ENCODE measurements around the gene GALNT13.

The GALNT13 gene

GRCh38 chr2:154343282-154343681, 471.6 kb downstream of the GALNT13 start:
- TF ChIP-seq Cebpa-rat (IDR thresholded peaks at IDR 0.05): no peak
- H3K27me3 ChIP-seq: no peaks in the 10 kb centered on the region
- no peaks in the 10 kb centered on the region for H4K20me1 ChIP-seq

GRCh38 chr2:154350911-154351310, 479.2 kb downstream of the GALNT13 start:
- Histone ChIP-seq H3K4me2 (no peak overlapping the region), H4K20me1 (no peaks in the 10 kb centered on the region), H3K9me3 (replicated peaks in 1 of 11) (no peaks in the 10 kb centered on the region), H3K36me3 (no peaks in the 10 kb centered on the region), H3K27me3 (no peaks in the 10 kb centered on the region), H3K4me1 (no peaks in the 10 kb centered on the region), H3K27ac (no peak overlapping the region), H3K4me3 (no peak overlapping the region), H3K9ac (no peak overlapping the region)
- no peak for TF ChIP-seq Cebpa-rat (IDR thresholded peaks at IDR 0.05)

More at GRCh38 chr2:154343282-154343681, 471.6 kb downstream of the GALNT13 start:
- H3K9me3 ChIP-seq (replicated peaks in 1 of 11): no peaks in the 10 kb centered on the region
- H3K4me1 ChIP-seq: no peaks in the 10 kb centered on the region
- no peak overlapping the region for H3K27ac ChIP-seq
- no peaks in the 10 kb centered on the region for H3K36me3 ChIP-seq
- no peak overlapping the region for H3K4me3 ChIP-seq
- H3K9ac ChIP-seq: no peak overlapping the region
- no peak overlapping the region for H3K4me2 ChIP-seq

- Histone ChIP-seq H3K9me3 (replicated peaks in 1 of 11) (no peaks in the 10 kb centered on the region), H3K27me3 (no peaks in the 10 kb centered on the region), H3K27ac (no peak overlapping the region), H3K9ac (no peak overlapping the region), H4K20me1 (no peaks in the 10 kb centered on the region), H3K4me3 (no peak overlapping the region), H3K4me1 (no peaks in the 10 kb centered on the region), H3K36me3 (no peaks in the 10 kb centered on the region), H3K4me2 (no peak overlapping the region)
- no peak for TF ChIP-seq Cebpa-rat (IDR thresholded peaks at IDR 0.05)
These were observed 489.6 kb downstream of the GALNT13 start for GRCh38 chr2:154361276-154361675.

- H3K4me2 ChIP-seq: no peak overlapping the region
- no peak overlapping the region for H3K9ac ChIP-seq
- H3K27ac ChIP-seq: no peak overlapping the region
- no peaks in the 10 kb centered on the region for H3K4me1 ChIP-seq
- no peak for TF ChIP-seq Cebpa-rat (IDR thresholded peaks at IDR 0.05)
- H3K4me3 ChIP-seq: no peak overlapping the region
- no peaks in the 10 kb centered on the region for H4K20me1 ChIP-seq
- H3K9me3 ChIP-seq (replicated peaks in 1 of 11): no peaks in the 10 kb centered on the region
- H3K27me3 ChIP-seq: no peaks in the 10 kb centered on the region
- no peaks in the 10 kb centered on the region for H3K36me3 ChIP-seq
These were observed 496.4 kb downstream of the GALNT13 start for GRCh38 chr2:154368153-154368552.

GRCh38 chr2:154370873-154371272, 499.2 kb downstream of the GALNT13 start:
- Histone ChIP-seq H3K27ac (no peak overlapping the region), H3K4me2 (no peak overlapping the region)
- TF ChIP-seq Cebpa-rat (IDR thresholded peaks at IDR 0.05): no peak

GRCh38 chr2:154374416-154374815, 502.7 kb downstream of the GALNT13 start:
- no peak for TF ChIP-seq Cebpa-rat (IDR thresholded peaks at IDR 0.05)
- Histone ChIP-seq H3K4me1 (no peaks in the 10 kb centered on the region), H4K20me1 (no peaks in the 10 kb centered on the region), H3K9me3 (replicated peaks in 1 of 11) (no peaks in the 10 kb centered on the region), H3K4me2 (no peak overlapping the region), H3K4me3 (no peak overlapping the region), H3K36me3 (no peaks in the 10 kb centered on the region), H3K27ac (no peak overlapping the region), H3K27me3 (no peaks in the 10 kb centered on the region), H3K9ac (no peak overlapping the region)

More at GRCh38 chr2:154370873-154371272, 499.2 kb downstream of the GALNT13 start:
- H3K9ac ChIP-seq: no peak overlapping the region
- no peaks in the 10 kb centered on the region for H3K36me3 ChIP-seq
- no peaks in the 10 kb centered on the region for H3K4me1 ChIP-seq
- H3K27me3 ChIP-seq: no peaks in the 10 kb centered on the region
- no peaks in the 10 kb centered on the region for H3K9me3 ChIP-seq (replicated peaks in 1 of 11)
- no peaks in the 10 kb centered on the region for H4K20me1 ChIP-seq
- H3K4me3 ChIP-seq: no peak overlapping the region

GRCh38 chr2:154375579-154375931, 503.8 kb downstream of the GALNT13 start:
- H3K9me3 ChIP-seq (replicated peaks in 1 of 11): no peaks in the 10 kb centered on the region
- no peak overlapping the region for H3K4me3 ChIP-seq
- no peak for TF ChIP-seq Cebpa-rat (IDR thresholded peaks at IDR 0.05)
- H3K9ac ChIP-seq: no peak overlapping the region
- no peak overlapping the region for H3K27ac ChIP-seq
- no peaks in the 10 kb centered on the region for H4K20me1 ChIP-seq
- H3K27me3 ChIP-seq: no peaks in the 10 kb centered on the region
- H3K36me3 ChIP-seq: no peaks in the 10 kb centered on the region
- H3K4me1 ChIP-seq: no peaks in the 10 kb centered on the region
- H3K4me2 ChIP-seq: no peak overlapping the region

- no peak for TF ChIP-seq Cebpa-rat (IDR thresholded peaks at IDR 0.05)
- no peak overlapping the region for H3K4me2 ChIP-seq
These were observed 510.4 kb downstream of the GALNT13 start for GRCh38 chr2:154381931-154382794.

GRCh38 chr2:154386186-154386585, 514.5 kb downstream of the GALNT13 start:
- no peaks in the 10 kb centered on the region for H3K36me3 ChIP-seq
- TF ChIP-seq Cebpa-rat (IDR thresholded peaks at IDR 0.05): no peak
- no peaks in the 10 kb centered on the region for H3K27me3 ChIP-seq
- H3K4me2 ChIP-seq: peak overlapping the region in 9 of 11 experiments; percentile 9 to 49 (median 16); a peak in 8 of 22 replicates
- H3K4me1 ChIP-seq: peaks cover 7 to 11% (median 9%) of the 10 kb centered on the region in 10 experiments; a peak in 17 of 20 replicates
- no peaks in the 10 kb centered on the region for H4K20me1 ChIP-seq
- H3K4me3 ChIP-seq: no peak overlapping the region
- peaks cover 13 to 33% (median 25%) of the 10 kb centered on the region in 11 experiments; a peak in 21 of 22 replicates for H3K9me3 ChIP-seq (replicated peaks in 1 of 11)
- H3K27ac ChIP-seq: no peak overlapping the region
- H3K9ac ChIP-seq: no peak overlapping the region

More at GRCh38 chr2:154381931-154382794, 510.4 kb downstream of the GALNT13 start:
- H3K27ac ChIP-seq: no peak overlapping the region
- H3K27me3 ChIP-seq: no peaks in the 10 kb centered on the region
- no peak overlapping the region for H3K4me3 ChIP-seq
- H3K36me3 ChIP-seq: no peaks in the 10 kb centered on the region
- H3K9me3 ChIP-seq (replicated peaks in 1 of 11): no peaks in the 10 kb centered on the region
- H3K4me1 ChIP-seq: peaks cover 7 to 11% (median 9%) of the 10 kb centered on the region in 10 experiments; a peak in 17 of 20 replicates
- no peak overlapping the region for H3K9ac ChIP-seq
- no peaks in the 10 kb centered on the region for H4K20me1 ChIP-seq

GRCh38 chr2:154391051-154391450, 519.3 kb downstream of the GALNT13 start:
- no peak overlapping the region for H3K4me3 ChIP-seq
- peaks cover 13 to 52% (median 26%) of the 10 kb centered on the region in 11 experiments; a peak in 21 of 22 replicates for H3K9me3 ChIP-seq (replicated peaks in 1 of 11)

More at GRCh38 chr2:154391051-154391450, 519.3 kb downstream of the GALNT13 start:
- TF ChIP-seq Cebpa-rat (IDR thresholded peaks at IDR 0.05): no peak
- Histone ChIP-seq H3K27me3 (no peaks in the 10 kb centered on the region), H3K36me3 (no peaks in the 10 kb centered on the region), H3K4me2 (no peak overlapping the region), H4K20me1 (no peaks in the 10 kb centered on the region), H3K4me1 (peaks cover 4 to 15% (median 6%) of the 10 kb centered on the region in 10 experiments; a peak in 18 of 20 replicates), H3K9ac (no peak overlapping the region), H3K27ac (no peak overlapping the region)

Data from BLaER1 treated with 17β-estradiol and CSF1 and Interleukin-3, amounts not matched to agents 10 nM and 100 nM (cell line).